Esophagus muscularis mucosa (tissue), 4 donors: ENCODE data around the gene CNN2. TPM values are rescaled to one million over a fixed set of nuclear protein-coding genes. Genes with fewer than 3 reads are reported as not detected.
A peak's percentile ranks its signal among the peaks of the same experiment; 100 is the strongest.

Experiments
- DNase-seq: peaks from one replicate; pipeline ENCODE4 v3.0.0-alpha.2; 2017; ENCODE audit errors: extremely low spot score
- H3K27ac ChIP-seq, 4 donors: fragments of 200-600 bp; sonication (generic); replicated peaks in 1 of 4; 1 replicate in 3 of 4; 2 replicates in 1 of 4; pipeline ENCODE4 v1.5.1; 2016 to 2019; ENCODE audit warnings: mild to moderate bottlenecking in 1 of 4
- H3K27me3 ChIP-seq, 4 donors: fragments of 200-600 bp; sonication (generic); one replicate each; pipeline versions ENCODE4 v1.5.1 to v1.6.0; 2016 to 2019
- H3K36me3 ChIP-seq, 4 donors: fragments of 200-600 bp; sonication (generic); one replicate each; pipeline ENCODE4 v1.5.1; 2016 to 2019
- H3K4me1 ChIP-seq, 4 donors: fragments of 200-600 bp; sonication (generic); one replicate each; pipeline ENCODE4 v1.5.1; 2016 to 2019
- H3K4me3 ChIP-seq, 4 donors: fragments of 200-600 bp; sonication (generic); 1 replicate in 2 of 4; 2 replicates in 2 of 4; pipeline ENCODE4 v1.5.1; 2016 to 2019; ENCODE audit warnings: mild to moderate bottlenecking in 4 of 4, moderate library complexity in 1 of 4
- H3K9me3 ChIP-seq, 4 donors: fragments of 200-600 bp; sonication (generic); 1 replicate in 3 of 4; 2 replicates in 1 of 4; pipeline ENCODE4 v1.5.1; 2016 to 2019
- CTCF ChIP-seq, 3 experiments: fragments of 200-600 bp in 2 of 3; fragments of 450-650 bp in 1 of 3; sonication (generic) in 2 of 3; IDR thresholded peaks; one replicate each; pipeline ENCODE4 v1.5.1; 2017 to 2019; ENCODE audit warnings: antibody characterized with exemption in 3 of 3, mild to moderate bottlenecking in 2 of 3, moderate library complexity in 1 of 3
- EP300 ChIP-seq: sonication (generic); formaldehyde crosslinking; IDR thresholded peaks from one replicate; pipeline ENCODE4 v1.6.1; 2017; ENCODE audit warnings: antibody characterized with exemption
- POLR2A ChIP-seq: fragments of 450-650 bp; IDR thresholded peaks from one replicate; pipeline ENCODE4 v1.6.1; 2017; ENCODE audit warnings: antibody characterized with exemption, moderate library complexity, mild to moderate bottlenecking, low read depth
- POLR2AphosphoS5 ChIP-seq, 2 donors: sonication (generic); formaldehyde crosslinking; IDR thresholded peaks; one replicate each; pipeline ENCODE4 v1.6.1; 2017; ENCODE audit warnings: antibody characterized with exemption in 2 of 2
- WGBS: methylation state at CpG from one replicate; pipeline ENCODE4 v1.1.5; 2018; 5-methylcytosine and 5-hydroxymethylcytosine counted together
- intact Hi-C: fragments of 100-400 bp; cut with DNase I; formaldehyde crosslinking; loops from one replicate; pipeline ENCODE4 v1.15.1; 2023
- total RNA-seq, 4 donors: library from RNA; depleted of rRNA; stranded (reverse); fragments of >200 nt; gene quantifications; one replicate each; pipeline versions ENCODE4 v1.1.0 to v1.2.1, GENCODE V29; 2016

Gene CNN2
- total RNA-seq, 4 donors from 2014 or later, result 47.3 to 98.1 (median 81.3) TPM

- peak overlapping the region; percentile 43 to 57 (median 45) for H3K4me3 ChIP-seq
- no peak for DNase-seq
- H3K9me3 ChIP-seq, result no peaks in the 10 kb centered on the region
- H3K27me3 ChIP-seq, result peaks cover 0 to 16% (median 2%) of the 10 kb centered on the region in 4 donors
- WGBS, result 2% methylated on average over 25 of the region's 46 CpGs
- H3K36me3 ChIP-seq, result peaks cover 0 to 22% (median 16%) of the 10 kb centered on the region in 4 donors
- H3K27ac ChIP-seq, result peak overlapping the region; percentile 84 to 88 (median 87)
- intact Hi-C loops, result loop anchor here (1.0 to 5.0 kb wide), 3 partner anchors 60 to 215 kb away; no protein-coding TSS in a partner anchor
- H3K4me1 ChIP-seq, result peaks cover 24 to 43% (median 32%) of the 10 kb centered on the region in 4 donors
- no peak for TF ChIP-seq POLR2A
- TF ChIP-seq POLR2AphosphoS5 (IDR thresholded peaks at IDR 0.05), result peak in 1 of 2 donors; percentile 20
- TF ChIP-seq EP300, result no peak
- TF ChIP-seq CTCF (IDR thresholded peaks at IDR 0.05), result peak in 2 of 3 experiments; percentile 98
Measured at GRCh38 chr19:982567-983170, 43.7 kb upstream of the CNN2 start.

GRCh38 chr19:984165-984967, 42.0 kb upstream of the CNN2 start, which contains the start of gene WDR18:
TSS of gene WDR18 (plus strand) at chr19:984345. CDS start at chr19:984354, 9 bp downstream.
- peak within 1 kb of the TSS; percentile 82 to 98 (median 92) for H3K4me3 ChIP-seq
- peak; percentile 97 for DNase-seq
- TF ChIP-seq EP300 (no peak), CTCF (IDR thresholded peaks at IDR 0.05) (peak in 2 of 3 experiments; percentile 43 to 46), POLR2AphosphoS5 (IDR thresholded peaks at IDR 0.05) (peak; percentile 90 to 94), POLR2A (peak; percentile 35)
- peak within 1 kb of the TSS; percentile 84 to 88 (median 87) for H3K27ac ChIP-seq
- H3K27me3 ChIP-seq, result peaks cover 0 to 9% (median 0%) of the 10 kb centered on the region in 4 donors
- peaks cover 24 to 43% (median 32%) of the 10 kb centered on the region in 4 donors for H3K4me1 ChIP-seq
- H3K36me3 ChIP-seq, result peaks cover 7 to 33% (median 26%) of the 10 kb centered on the region in 4 donors
- intact Hi-C loops, result loop anchor here (5.0 kb wide), 2 partner anchors 122 to 217 kb away; no protein-coding TSS in a partner anchor
- no peaks in the 10 kb centered on the region for H3K9me3 ChIP-seq
- WGBS, result 0% methylated on average over 11 of the region's 78 CpGs

DNA sequence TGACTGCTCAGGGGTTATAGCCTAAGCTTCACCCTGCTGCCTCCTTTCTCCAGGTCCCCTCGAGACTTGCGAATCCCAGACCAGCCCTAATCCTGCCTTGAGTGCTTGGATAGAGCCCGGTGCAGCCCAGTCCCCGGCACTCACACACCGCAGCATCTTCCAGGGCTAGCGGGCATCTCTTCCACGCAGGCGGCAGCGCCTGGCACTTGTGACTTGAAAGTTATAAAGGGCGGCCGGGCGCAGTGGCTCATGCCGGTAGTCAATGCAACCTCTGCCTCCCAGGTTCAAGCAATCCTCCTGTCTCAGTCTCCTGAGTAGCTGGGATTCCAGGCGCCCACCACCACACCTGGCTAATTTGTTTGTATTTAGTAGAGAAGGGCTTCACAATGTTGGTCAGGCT, 40.3 kb upstream of the CNN2 start:
- no peaks in the 10 kb centered on the region for H3K27me3 ChIP-seq

DNA sequence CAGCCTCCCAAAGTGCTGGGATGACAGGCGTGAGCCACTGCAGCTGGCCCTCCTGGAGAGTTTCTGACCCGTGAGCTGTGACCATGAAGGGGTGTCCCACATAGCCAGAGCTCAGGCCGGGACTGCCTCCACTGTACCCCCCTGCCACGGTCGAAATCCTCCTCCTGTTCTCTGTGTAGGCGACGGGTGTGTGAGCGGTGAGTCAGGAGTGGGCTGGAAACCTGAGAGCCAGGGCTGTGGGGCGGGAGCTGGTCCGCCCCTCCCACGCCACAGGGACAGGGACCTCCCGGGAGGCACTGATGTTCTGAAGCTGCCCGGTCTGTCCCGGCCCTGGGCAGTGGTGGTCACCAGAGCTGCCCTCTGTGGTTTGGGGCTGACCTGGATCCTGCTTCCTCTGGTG, 38.3 kb upstream of the CNN2 start:
- H3K36me3 ChIP-seq, result peaks cover 17 to 63% (median 57%) of the 10 kb centered on the region in 4 donors
- H3K27ac ChIP-seq, result no peak overlapping the region
- intact Hi-C loops, result no loop called here
- no peaks in the 10 kb centered on the region for H3K27me3 ChIP-seq
- DNase-seq, result no peak
- no peaks in the 10 kb centered on the region for H3K9me3 ChIP-seq
- 80% methylated on average over 2 of the region's 14 CpGs for WGBS
- no peak for TF ChIP-seq CTCF (IDR thresholded peaks at IDR 0.05)
- no peak for TF ChIP-seq POLR2AphosphoS5 (IDR thresholded peaks at IDR 0.05)
- TF ChIP-seq POLR2A, result no peak
- no peak for TF ChIP-seq EP300
- H3K4me1 ChIP-seq, result peaks cover 16 to 33% (median 27%) of the 10 kb centered on the region in 4 donors
- no peak overlapping the region for H3K4me3 ChIP-seq

More for the DNA sequence above, 40.3 kb upstream of the CNN2 start:
- H3K9me3 ChIP-seq, result no peaks in the 10 kb centered on the region
- H3K36me3 ChIP-seq, result peaks cover 10 to 50% (median 43%) of the 10 kb centered on the region in 4 donors
- intact Hi-C loops, result no loop called here
- H3K4me3 ChIP-seq, result no peak overlapping the region
- no peak for DNase-seq
- 91% methylated on average over 11 of the region's 14 CpGs for WGBS
- H3K4me1 ChIP-seq, result peaks cover 24 to 42% (median 34%) of the 10 kb centered on the region in 4 donors
- no peak for TF ChIP-seq POLR2AphosphoS5 (IDR thresholded peaks at IDR 0.05)
- no peak for TF ChIP-seq CTCF (IDR thresholded peaks at IDR 0.05)
- TF ChIP-seq EP300, result no peak
- no peak for TF ChIP-seq POLR2A
- H3K27ac ChIP-seq, result no peak overlapping the region
